ENCODE data around the gene VIPR2.

The VIPR2 gene

GRCh38 chr7:159157714-159158113 is 13.0 kb upstream of the VIPR2 start:
- no peak for DNase-seq

DNA sequence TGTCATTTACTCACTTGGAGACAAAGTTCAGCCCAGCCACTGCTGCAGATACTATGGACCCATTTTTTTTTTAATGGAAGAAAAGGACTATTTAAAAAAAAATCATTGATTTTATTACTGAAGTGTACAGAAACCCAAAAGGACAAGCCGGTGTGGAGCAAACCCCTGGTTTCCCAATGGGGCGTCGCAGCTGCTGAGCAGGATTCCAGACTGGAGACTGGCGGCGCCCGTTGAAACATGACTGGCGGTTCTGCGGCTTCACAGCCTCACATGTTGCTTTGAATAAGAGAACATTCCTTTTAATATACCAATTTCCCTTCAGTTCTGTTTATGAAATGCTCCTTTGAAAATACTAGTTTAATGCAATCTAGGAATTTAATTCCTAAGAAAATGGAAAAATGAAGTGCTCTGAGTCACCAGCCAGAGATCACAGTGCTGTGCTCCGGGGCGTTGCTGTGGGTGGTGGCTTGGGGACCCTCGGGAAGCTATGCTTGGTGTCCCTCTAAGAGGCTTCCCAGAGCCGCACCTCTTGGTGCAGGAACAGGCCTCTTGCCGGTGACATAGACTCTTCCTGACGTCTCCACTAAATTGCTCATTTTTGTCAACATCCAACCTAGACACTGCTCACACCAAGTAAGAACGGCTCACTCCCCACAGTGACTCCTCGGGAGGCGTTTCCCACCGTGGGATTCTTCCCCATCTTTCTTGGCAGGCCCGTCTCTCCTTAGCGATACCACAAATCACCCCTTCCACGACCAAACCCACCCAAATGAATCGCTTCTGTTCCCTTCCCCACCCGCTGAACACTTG is 12.0 kb upstream of the VIPR2 start:
- DNase-seq, result no peak

- no peak for DNase-seq
Measured at GRCh38 chr7:159155410-159155809, 10.7 kb upstream of the VIPR2 start.

DNA sequence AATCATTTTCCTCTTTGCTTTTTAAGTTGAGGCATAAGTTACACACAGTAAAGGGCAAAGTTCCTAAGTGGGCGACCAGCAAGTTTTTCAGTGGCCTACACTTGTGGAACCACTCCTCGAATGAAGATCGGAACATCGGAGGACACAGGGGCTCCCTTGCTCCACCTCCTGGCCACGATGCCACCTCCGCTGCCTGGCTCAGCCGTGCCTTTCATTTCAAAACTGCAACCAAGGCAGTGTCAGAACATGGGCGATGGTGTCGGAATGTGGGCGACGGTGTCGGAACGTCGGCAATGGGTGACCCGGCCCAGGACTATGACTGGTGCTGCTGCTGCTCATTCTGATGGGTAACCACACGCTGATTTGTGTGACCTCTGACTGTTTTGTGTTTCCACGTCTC is 9.6 kb upstream of the VIPR2 start:
- DNase-seq, result no peak

- no peak for DNase-seq
Measured at GRCh38 chr7:159153511-159153910, 8.8 kb upstream of the VIPR2 start.

GRCh38 chr7:159152816-159153215 is 8.1 kb upstream of the VIPR2 start:
- DNase-seq, result no peak

GRCh38 chr7:159151231-159151630 is 6.6 kb upstream of the VIPR2 start:
- no peak for DNase-seq

GRCh38 chr7:159149488-159149887 is 4.8 kb upstream of the VIPR2 start:
- no peak for DNase-seq

DNA sequence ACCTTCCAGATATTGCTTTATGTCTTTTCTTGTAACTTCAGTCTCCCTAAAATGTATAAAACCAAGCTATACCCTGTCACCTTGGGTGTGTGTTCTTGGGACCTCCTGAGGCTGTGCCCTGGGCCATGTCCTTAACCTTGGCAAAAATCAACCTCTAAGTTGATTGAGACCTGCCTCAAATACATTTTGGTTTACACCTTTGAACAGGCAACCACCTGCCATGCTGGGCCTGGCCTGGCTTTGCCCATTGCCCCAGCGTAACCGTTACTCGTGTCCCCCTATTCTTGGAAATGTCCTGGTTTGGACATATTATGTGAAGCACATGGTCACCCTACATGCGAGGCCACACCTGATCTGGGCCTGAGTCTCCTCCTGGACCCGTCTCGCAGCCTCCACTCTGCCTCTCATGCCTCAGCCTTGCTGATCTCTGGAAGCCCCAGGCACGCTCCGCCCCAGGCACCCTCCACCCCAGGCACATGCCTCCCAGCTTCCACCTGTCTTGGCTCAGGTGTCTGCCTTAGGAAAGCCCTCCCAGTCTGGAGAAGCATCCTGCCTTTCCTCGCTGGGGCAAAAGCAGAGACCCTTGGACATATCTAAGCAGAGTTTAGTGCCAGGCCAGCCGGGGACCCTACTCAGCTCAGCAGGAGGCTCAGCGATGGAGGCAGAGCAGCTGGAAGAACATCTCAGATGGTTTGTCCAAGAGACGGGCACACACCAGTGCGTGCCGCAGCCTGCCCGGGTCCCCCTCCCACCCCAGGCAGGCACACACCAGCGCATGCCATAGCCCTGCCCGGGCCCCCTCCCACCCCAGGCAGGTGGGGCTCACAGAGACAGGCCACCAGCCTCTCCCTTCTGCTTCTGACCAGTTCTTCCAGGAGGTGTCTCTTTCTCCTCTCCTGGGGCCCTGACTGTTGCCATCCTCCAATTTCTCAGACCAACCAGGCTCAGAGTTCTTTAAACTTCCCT is 4.0 kb upstream of the VIPR2 start:
- no peak for DNase-seq

- DNase-seq, result no peak
Measured at GRCh38 chr7:159147687-159148086, 3.0 kb upstream of the VIPR2 start.

DNA sequence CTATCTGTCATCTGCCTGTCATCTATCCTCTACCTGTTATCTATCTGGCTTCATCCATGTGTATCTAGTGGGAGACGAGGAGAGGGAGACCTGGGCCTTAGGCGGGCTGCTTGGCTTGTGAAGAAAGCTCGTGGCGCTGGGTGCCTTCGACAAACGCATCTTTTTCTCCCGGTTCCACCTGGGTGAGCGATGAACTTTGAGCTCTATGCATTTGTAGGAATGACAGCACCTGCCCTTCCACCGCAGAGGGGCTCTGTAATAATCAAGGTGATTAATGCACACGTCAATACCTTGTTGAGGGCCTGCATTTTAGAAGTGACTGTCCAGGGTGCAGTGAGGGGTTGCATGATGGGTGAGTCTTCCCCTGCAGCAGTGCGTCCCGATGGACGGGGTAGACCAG is 2.6 kb upstream of the VIPR2 start:
- no peak for DNase-seq

- no peak for DNase-seq
Measured at GRCh38 chr7:159146084-159146858, 1.6 kb upstream of the VIPR2 start.

DNA sequence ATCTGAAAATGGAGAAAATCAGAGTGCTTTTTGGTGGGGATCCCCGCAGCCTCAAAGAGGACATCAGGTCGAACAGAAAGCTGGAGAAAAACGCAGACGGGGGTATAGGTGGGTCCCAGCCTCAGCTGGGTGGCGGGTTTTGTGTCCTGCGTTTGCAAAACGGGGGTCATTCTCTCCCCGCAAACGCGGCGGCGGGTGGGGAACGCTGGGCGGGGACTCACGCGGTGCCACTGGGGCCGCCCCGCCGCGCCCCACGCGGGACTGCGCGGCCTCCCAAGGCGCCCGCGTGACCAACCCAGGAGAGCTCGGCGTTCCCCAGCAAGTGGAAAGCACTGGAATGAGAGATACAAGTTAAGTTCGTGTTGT is 806 bp upstream of the VIPR2 start:
- no peak for DNase-seq

DNA sequence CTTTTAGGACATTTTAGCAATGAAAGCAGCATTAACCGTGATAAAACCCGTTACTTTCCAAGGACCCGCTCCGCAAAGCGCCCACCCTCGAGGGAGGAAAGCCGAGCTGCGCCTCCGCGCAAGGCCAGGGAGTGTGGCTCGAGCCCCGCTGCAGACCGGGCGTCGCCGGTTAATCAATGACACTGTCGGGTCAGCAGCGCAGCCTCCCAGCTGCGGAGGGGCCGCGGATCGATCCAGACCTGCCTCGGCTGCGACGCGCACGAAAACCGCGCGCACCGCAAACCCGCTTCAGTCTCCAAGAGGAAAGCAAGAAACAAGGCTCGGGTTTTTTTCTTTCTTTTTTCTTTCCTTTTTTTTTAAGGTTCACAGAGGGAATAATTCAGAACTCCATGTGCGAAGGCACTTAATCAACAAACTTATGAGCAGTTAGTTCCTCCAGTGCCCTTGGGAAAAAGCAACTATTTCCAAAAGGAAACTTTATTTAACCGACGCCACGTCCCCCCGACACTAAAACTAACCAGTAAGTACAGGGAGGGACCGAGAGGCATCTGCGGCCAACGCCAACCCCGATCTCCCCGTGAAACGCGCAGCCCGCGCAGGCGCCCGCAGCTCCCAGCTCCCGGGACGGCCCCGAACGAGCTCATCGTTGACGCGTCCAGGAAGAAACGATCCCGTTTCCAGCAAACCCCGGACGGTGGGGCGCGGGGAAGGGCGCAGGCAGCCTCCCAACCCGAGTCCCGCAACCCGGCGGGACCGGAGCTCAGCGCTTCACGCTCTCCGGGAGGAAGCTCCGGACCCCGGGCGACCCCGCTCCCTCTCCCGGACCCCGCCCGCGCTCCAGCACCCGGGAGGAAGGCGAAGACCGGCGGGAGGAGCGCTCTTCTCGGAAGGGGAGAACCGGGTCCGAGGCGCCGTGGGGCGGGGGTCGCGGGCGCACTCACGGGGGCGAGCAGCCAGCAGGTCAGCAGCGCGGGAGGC is 598 bp downstream of the VIPR2 start:
- DNase-seq, result no peak

GRCh38 chr7:159142730-159143129 is 1.9 kb downstream of the VIPR2 start:
- DNase-seq, result no peak

GRCh38 chr7:159142199-159142598 is 2.5 kb downstream of the VIPR2 start:
- no peak for DNase-seq

DNA sequence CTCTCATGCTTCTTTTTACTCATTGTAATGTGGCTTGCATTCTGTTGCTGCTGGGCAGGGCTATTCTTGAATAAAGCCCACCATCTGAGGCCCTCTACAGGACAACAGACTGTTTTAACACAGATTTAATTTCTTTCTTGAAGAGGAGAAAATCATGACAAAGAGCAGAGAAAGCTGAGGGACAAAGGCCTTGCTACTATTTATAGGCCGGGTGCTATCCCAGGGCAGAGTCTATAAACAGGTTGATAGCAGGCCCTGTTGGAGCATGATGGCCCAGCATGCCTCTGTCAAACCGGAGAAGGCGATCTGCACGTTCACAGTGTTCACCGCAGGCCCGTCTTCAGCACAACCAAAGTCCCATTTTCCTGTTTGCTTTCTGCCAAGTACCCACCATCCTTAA is 3.0 kb downstream of the VIPR2 start:
- DNase-seq, result no peak

GRCh38 chr7:159141167-159141566 is 3.5 kb downstream of the VIPR2 start:
- no peak for DNase-seq

- no peak for DNase-seq
Measured at GRCh38 chr7:159140170-159140910, 4.3 kb downstream of the VIPR2 start.

DNA sequence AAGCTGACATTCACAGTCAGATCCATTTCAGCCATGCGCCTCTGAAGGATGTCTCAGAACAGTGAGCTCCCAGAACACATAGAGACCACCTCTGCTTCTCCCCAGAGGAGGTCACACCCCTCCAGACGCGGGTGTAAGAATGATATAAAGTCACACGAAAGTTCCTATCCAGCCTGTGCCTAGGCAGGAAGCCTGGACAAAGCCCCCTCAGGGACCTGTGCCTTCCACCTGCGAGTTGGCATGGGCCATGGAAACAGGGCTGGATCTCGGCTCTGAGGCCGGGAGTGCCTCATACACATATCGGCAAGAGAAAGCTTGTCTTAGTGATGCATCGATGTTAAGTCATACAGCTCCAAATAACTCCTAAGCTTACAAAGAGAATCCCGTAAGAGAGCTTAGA is 5.0 kb downstream of the VIPR2 start:
- DNase-seq, result no peak

- no peak for DNase-seq
Measured at GRCh38 chr7:159139202-159139601, 5.5 kb downstream of the VIPR2 start.
